Limb (tissue), 2 donors: ENCODE measurements around the gene NCOA6.
A peak's percentile ranks its signal among the peaks of the same experiment; 100 is the strongest.
"Not testable (repeated sequence)": the region's sequence is repeated elsewhere in the genome, so short reads cannot be mapped to it uniquely, and the experiment has no call there.

Experiments used
- DNase-seq, 2 donors: peaks; one replicate each; pipeline ENCODE4 v3.0.0-alpha.2; 2016; ENCODE audit errors: extremely low spot score in 2 of 2

NCOA6 gene

GRCh38 chr20:34720266-34720665, 105.2 kb downstream of the NCOA6 start:
- no peak for DNase-seq

- not testable (repeated sequence) for DNase-seq
Observed at GRCh38 chr20:34719242-34720017, 106.0 kb downstream of the NCOA6 start.

- no peak for DNase-seq
Observed at GRCh38 chr20:34717230-34718095, 108.0 kb downstream of the NCOA6 start.

- DNase-seq: no peak
Observed at GRCh38 chr20:34716921-34717229, 108.6 kb downstream of the NCOA6 start.

- DNase-seq: no peak
Observed at GRCh38 chr20:34715384-34715783, 110.1 kb downstream of the NCOA6 start.

- DNase-seq: not testable (repeated sequence)
Observed at GRCh38 chr20:34713944-34714515, 111.4 kb downstream of the NCOA6 start.

- no peak for DNase-seq
Observed at GRCh38 chr20:34713194-34713943, 112.1 kb downstream of the NCOA6 start.

- DNase-seq: no peak
Observed at GRCh38 chr20:34712525-34713192, 112.8 kb downstream of the NCOA6 start.

- DNase-seq: no peak
Observed at GRCh38 chr20:34711813-34712430, 113.5 kb downstream of the NCOA6 start.

GRCh38 chr20:34710861-34711574, 114.4 kb downstream of the NCOA6 start:
- DNase-seq: no peak

- DNase-seq: no peak
Observed at GRCh38 chr20:34710568-34710839, 114.9 kb downstream of the NCOA6 start.

- peak in 1 of 2 donors; percentile 72 for DNase-seq
Observed at GRCh38 chr20:34709831-34710567, 115.5 kb downstream of the NCOA6 start.

- peak; percentile 46 to 90 for DNase-seq
Observed at GRCh38 chr20:34709044-34709830, 116.2 kb downstream of the NCOA6 start.

GRCh38 chr20:34708621-34709043, 116.8 kb downstream of the NCOA6 start:
- DNase-seq: peak; percentile 40 to 78

GRCh38 chr20:34706912-34707784, 118.3 kb downstream of the NCOA6 start:
- DNase-seq: no peak

- DNase-seq: no peak
Observed at GRCh38 chr20:34706302-34706875, 119.1 kb downstream of the NCOA6 start.
